ENCODE results near the gene TSTD1.
"Not testable (repeated sequence)": the region's sequence is repeated elsewhere in the genome, so short reads cannot be mapped to it uniquely, and the experiment has no call there.

DNA sequence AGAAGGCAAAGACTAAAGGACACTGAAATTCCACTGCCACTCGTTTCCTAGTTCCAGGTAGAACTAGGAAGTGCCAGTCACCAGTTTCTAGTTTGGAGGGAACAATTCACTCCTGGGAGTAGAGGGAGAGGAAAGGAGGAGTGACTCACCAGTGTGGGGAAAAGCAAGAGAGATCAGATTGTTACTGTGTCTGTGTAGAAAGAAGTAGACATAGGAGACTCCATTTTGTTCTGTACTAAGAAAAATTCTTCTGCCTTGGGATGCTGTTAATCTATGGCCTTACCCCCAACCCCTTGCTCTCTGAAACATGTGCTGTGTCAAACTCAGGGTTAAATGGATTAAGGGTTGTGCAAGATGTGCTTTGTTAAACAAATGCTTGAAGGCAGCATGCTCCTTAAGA, 22.1 kb downstream of the TSTD1 start:
- TF ChIP-seq, protein P1, sequence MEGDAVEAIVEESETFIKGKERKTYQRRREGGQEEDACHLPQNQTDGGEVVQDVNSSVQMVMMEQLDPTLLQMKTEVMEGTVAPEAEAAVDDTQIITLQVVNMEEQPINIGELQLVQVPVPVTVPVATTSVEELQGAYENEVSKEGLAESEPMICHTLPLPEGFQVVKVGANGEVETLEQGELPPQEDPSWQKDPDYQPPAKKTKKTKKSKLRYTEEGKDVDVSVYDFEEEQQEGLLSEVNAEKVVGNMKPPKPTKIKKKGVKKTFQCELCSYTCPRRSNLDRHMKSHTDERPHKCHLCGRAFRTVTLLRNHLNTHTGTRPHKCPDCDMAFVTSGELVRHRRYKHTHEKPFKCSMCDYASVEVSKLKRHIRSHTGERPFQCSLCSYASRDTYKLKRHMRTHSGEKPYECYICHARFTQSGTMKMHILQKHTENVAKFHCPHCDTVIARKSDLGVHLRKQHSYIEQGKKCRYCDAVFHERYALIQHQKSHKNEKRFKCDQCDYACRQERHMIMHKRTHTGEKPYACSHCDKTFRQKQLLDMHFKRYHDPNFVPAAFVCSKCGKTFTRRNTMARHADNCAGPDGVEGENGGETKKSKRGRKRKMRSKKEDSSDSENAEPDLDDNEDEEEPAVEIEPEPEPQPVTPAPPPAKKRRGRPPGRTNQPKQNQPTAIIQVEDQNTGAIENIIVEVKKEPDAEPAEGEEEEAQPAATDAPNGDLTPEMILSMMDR (IDR thresholded peaks at IDR 0.05 in 8 of 11, conservative IDR thresholded peaks at IDR 0.05 in 3 of 11): not testable (repeated sequence)
- TF ChIP-seq POLR2AphosphoS5 (IDR thresholded peaks at IDR 0.05): not testable (repeated sequence)

Measured in spleen (tissue), 7 donors.